Right lobe of liver (tissue), 4 donors: ENCODE data around the gene HDAC6.

Source experiments
- POLR2A ChIP-seq: fragments of 450-650 bp; IDR thresholded peaks from one replicate; pipeline ENCODE4 v1.6.1; 2017; ENCODE audit warnings: antibody characterized with exemption, mild to moderate bottlenecking
- TF ChIP-seq, protein P1 (sequence below), 4 donors: fragments of 200-600 bp in 3 of 4; fragments of 450-650 bp in 1 of 4; IDR thresholded peaks; one replicate each; pipeline versions ENCODE4 v1.5.1 to v1.8.0; 2016 to 2022; ENCODE audit warnings: antibody characterized with exemption in 4 of 4, mild to moderate bottlenecking in 2 of 4
- donor health status: DM: no; HTN: no; CAD: no.
- donor health status: DM: no; HTN: no; CAD: no.
- donor health status: DM: no; HTN: yes; CAD: no.

DNA sequence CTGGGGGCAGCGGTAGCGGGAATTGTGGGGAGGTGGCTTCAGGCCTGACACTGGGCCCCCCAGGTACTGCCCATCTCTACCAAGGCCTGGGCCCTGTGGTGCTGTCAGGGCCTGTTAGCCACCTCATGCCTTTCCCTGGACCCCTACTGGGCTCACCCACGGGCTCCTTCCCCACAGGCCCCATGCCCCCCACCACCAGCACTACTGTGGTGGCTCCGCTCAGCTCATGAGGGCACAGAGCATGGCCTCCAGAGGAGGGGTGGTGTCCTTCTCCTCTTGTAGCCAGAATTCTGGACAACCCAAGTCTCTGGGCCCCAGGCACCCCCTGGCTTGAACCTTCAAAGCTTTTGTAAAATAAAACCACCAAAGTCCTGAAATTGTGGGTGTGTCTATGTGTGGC is 7.9 kb upstream of the HDAC6 start:
- TF ChIP-seq, protein P1, sequence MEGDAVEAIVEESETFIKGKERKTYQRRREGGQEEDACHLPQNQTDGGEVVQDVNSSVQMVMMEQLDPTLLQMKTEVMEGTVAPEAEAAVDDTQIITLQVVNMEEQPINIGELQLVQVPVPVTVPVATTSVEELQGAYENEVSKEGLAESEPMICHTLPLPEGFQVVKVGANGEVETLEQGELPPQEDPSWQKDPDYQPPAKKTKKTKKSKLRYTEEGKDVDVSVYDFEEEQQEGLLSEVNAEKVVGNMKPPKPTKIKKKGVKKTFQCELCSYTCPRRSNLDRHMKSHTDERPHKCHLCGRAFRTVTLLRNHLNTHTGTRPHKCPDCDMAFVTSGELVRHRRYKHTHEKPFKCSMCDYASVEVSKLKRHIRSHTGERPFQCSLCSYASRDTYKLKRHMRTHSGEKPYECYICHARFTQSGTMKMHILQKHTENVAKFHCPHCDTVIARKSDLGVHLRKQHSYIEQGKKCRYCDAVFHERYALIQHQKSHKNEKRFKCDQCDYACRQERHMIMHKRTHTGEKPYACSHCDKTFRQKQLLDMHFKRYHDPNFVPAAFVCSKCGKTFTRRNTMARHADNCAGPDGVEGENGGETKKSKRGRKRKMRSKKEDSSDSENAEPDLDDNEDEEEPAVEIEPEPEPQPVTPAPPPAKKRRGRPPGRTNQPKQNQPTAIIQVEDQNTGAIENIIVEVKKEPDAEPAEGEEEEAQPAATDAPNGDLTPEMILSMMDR (IDR thresholded peaks at IDR 0.05) = no peak
- TF ChIP-seq POLR2A = no peak
